Head of caudate nucleus (tissue), 42 donors: Measurements from ENCODE around the gene LSM3.
A peak's percentile ranks its signal among the peaks of the same experiment; 100 is the strongest.

Experiments used
- DNase-seq, 42 donors: peaks; one replicate each; pipeline versions ENCODE4 v3.0.0 to v3.0.0-alpha.2; 2020 to 2021; ENCODE audit warnings: mixed read lengths in 7 of 42
- intact Hi-C: fragments of 100-400 bp; cut with DNase I; formaldehyde crosslinking; loops from one replicate; pipeline ENCODE4 v1.15.0; 2022

The LSM3 gene

GRCh38 chr3:14245822-14246221, 67.2 kb downstream of the LSM3 start:
- intact Hi-C loops, result no loop called here
- no peak for DNase-seq

- intact Hi-C loops, result no loop called here
- no peak for DNase-seq
Observed at GRCh38 chr3:14246414-14246813, 67.8 kb downstream of the LSM3 start.

- intact Hi-C loops, result no loop called here
- no peak for DNase-seq
Observed at GRCh38 chr3:14248477-14248848, 69.8 kb downstream of the LSM3 start.

GRCh38 chr3:14248849-14249523, 70.4 kb downstream of the LSM3 start:
- intact Hi-C loops, result no loop called here

More at GRCh38 chr3:14248849-14249523, 70.4 kb downstream of the LSM3 start:
- peak in 31 of 42 donors; percentile 5 to 75 (median 40) for DNase-seq
